ENCODE measurements around the gene MAPK8.

MAPK8 gene

DNA sequence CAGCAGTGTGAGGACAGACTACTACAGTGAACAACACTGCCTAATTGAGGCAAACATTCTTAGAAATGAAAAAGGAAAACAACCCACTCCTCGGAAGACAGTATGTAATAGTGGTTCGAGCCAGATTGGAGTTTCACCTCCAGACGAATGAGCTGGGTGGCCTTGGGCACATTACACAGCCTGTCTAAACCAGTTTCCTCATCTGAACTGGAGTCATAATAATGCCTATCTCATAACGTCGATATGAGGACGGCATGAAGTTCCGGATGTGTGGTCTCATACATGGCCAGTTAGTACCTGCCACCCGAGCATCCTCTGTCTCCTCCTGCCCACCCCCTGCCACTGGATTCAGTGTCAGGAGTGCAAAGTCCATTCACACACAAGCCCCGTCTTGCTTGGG lies 16.2 kb upstream of the MAPK8 start:
- DNase-seq (ENCODE audit: extremely low read depth, low read depth), result no peak
- TF ChIP-seq, protein P1, sequence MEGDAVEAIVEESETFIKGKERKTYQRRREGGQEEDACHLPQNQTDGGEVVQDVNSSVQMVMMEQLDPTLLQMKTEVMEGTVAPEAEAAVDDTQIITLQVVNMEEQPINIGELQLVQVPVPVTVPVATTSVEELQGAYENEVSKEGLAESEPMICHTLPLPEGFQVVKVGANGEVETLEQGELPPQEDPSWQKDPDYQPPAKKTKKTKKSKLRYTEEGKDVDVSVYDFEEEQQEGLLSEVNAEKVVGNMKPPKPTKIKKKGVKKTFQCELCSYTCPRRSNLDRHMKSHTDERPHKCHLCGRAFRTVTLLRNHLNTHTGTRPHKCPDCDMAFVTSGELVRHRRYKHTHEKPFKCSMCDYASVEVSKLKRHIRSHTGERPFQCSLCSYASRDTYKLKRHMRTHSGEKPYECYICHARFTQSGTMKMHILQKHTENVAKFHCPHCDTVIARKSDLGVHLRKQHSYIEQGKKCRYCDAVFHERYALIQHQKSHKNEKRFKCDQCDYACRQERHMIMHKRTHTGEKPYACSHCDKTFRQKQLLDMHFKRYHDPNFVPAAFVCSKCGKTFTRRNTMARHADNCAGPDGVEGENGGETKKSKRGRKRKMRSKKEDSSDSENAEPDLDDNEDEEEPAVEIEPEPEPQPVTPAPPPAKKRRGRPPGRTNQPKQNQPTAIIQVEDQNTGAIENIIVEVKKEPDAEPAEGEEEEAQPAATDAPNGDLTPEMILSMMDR (IDR thresholded peaks at IDR 0.05; ENCODE audit: low read depth, low read length, missing control alignments), result no peak
- H3K4me3 ChIP-seq (replicated peaks; ENCODE audit: low read depth, low read length), result no peak overlapping the region

DNA sequence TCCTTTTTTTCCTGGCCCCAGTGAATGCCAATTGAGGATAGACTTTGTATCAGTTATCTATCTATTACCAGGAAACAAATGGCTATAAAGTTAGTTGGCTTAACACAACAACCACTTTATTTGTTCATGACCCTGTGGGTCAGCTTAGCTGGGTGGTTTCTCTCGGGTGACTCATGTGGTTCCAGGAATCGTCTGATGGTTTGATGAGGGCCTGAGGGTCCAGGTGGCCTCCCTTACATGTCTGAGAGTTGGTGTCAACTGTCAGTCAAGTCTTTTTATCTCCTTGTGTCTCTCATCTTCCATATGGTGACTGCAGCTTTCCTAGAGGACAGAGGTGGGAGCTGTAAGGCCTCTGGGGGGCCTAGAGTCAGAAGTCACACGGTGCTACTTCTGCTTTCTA lies 15.3 kb upstream of the MAPK8 start:
- TF ChIP-seq, protein P1 (IDR thresholded peaks at IDR 0.05; ENCODE audit: low read depth, low read length, missing control alignments), result no peak
- DNase-seq (ENCODE audit: extremely low read depth, low read depth), result no peak
- H3K4me3 ChIP-seq (replicated peaks; ENCODE audit: low read depth, low read length), result no peak overlapping the region

DNA sequence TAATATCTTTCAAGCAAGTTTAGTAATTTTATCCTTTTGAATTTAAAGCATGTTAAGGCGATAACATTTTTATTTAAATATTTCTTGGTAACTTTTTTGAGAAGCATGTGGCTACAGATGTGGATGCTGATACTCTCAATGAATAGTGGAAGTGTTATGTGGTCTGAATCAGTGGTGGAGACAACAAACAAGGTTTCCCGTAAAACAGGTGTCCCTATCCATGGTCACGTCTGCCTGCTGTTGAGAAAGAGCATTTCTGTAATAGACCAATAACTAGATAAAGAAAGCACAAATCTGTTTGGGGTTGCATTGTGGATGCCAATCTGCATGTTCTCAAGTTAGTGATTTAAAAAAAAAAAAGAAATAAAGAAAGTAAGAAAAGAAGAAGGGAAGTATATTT lies 13.9 kb upstream of the MAPK8 start:
- TF ChIP-seq, protein P1 (IDR thresholded peaks at IDR 0.05; ENCODE audit: low read depth, low read length, missing control alignments), result no peak
- DNase-seq (ENCODE audit: extremely low read depth, low read depth), result no peak
- H3K4me3 ChIP-seq (replicated peaks; ENCODE audit: low read depth, low read length), result no peak overlapping the region

DNA sequence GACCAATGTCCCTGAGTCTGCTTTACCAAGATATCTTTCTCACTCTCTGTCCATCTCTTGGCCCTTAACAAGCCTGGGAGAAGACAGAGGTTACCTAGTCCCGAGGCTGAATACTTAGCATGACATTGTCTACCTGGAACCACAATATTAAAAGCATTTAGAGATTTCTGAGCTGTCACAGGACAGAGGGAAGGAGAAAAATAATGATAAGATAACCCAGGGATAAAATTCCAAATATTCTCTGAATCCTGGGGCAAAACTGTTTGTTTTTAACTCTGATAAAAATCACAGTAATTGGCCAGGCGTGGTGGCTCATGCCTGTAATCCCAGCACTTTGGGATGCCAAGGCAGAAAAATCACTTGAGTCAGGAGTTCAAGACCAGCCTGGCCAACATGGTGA lies 12.0 kb upstream of the MAPK8 start:
- no peak overlapping the region for H3K4me3 ChIP-seq (replicated peaks; ENCODE audit: low read depth, low read length)
- DNase-seq (ENCODE audit: extremely low read depth, low read depth), result no peak
- TF ChIP-seq, protein P1 (IDR thresholded peaks at IDR 0.05; ENCODE audit: low read depth, low read length, missing control alignments), result no peak

DNA sequence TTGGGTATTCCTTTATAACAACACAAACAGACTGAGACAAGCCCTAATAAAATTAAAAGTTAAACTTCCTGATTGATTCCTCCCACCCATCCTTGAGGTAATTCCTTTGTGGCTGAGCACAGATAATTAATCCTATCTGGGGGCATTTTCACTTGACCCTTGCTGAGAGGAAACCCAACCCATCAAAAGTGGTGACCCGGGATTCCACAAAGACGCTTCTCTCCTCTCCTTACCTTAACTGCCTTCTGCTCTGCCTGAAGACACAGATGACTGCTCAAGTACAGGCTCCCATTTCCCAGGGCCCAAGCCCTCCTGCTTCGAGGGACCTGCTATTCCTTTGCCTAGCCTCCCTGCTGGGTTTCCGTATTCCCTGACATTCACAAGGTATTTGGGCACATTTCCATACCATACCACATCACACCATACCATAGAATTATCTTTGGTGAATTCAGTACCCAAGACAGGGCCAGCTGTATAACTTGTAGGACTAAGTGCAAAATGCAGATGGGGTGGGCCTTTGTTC lies 9.8 kb upstream of the MAPK8 start:
- DNase-seq (ENCODE audit: extremely low read depth, low read depth), result no peak
- no peak overlapping the region for H3K4me3 ChIP-seq (replicated peaks; ENCODE audit: low read depth, low read length)
- TF ChIP-seq, protein P1 (IDR thresholded peaks at IDR 0.05; ENCODE audit: low read depth, low read length, missing control alignments), result no peak

DNA sequence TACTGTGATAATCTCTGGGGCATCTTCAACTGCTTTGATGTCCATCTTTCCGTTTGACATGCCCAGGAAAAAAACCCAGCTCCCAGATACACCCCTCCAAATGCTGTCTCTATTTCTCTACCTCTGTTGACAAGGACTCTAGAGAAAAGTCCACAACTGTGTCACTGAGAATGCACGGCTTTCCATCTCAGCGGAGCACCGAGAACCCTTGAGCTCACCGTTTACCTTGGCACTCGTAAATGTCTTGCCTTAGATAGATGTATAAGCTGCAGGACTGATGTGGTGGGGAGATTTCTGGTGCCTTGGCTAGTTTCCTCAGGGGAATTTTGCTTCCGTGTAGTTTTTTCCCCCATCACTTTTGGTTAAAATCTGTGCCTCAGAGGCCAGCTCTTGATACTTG lies 7.4 kb upstream of the MAPK8 start:
- H3K4me3 ChIP-seq (replicated peaks; ENCODE audit: low read depth, low read length), result no peak overlapping the region
- TF ChIP-seq, protein P1 (IDR thresholded peaks at IDR 0.05; ENCODE audit: low read depth, low read length, missing control alignments), result no peak
- DNase-seq (ENCODE audit: extremely low read depth, low read depth), result no peak

DNA sequence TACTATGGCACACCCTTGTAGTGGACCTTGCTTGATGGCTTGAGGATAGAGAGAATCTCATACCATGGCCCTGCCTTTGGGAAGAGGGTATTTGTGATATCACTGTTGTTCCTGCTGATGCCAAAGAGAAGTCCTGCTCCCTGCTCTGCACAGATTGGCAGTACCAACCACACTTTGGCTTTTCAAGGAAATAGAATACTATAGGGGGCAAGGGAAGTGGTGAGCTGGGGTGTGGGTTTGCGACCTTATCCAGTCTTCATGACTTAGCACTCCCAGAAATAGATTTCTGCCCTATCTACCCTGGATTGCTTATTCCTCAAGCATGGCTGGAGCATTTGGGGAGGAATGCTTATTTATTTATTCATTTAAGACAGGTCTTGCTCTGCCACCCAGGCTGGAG lies 6.8 kb upstream of the MAPK8 start:
- no peak for DNase-seq (ENCODE audit: extremely low read depth, low read depth)
- no peak overlapping the region for H3K4me3 ChIP-seq (replicated peaks; ENCODE audit: low read depth, low read length)
- TF ChIP-seq, protein P1 (IDR thresholded peaks at IDR 0.05; ENCODE audit: low read depth, low read length, missing control alignments), result no peak

All from HFF-Myc (cell line).